KMS-11 (cell line): ENCODE measurements around the gene MBOAT1.

Experiments used
- H2AFZ ChIP-seq: fragments of 200-600 bp; sonication (generic); 2 replicates; pipeline ENCODE4 v1.6.1; 2016; ENCODE audit warnings: antibody characterized with exemption, mixed run types, low read depth
- H3K27ac ChIP-seq: fragments of 200-600 bp; sonication (generic); 2 replicates; pipeline ENCODE4 v1.6.1; 2016; ENCODE audit warnings: mild to moderate bottlenecking, mixed run types
- H3K27me3 ChIP-seq: fragments of 200-600 bp; sonication (generic); 2 replicates; pipeline ENCODE4 v1.6.1; 2017; ENCODE audit warnings: mild to moderate bottlenecking, low read depth, mixed run types, moderate library complexity; ENCODE audit not compliant: insufficient read depth
- H3K36me3 ChIP-seq: fragments of 200-600 bp; sonication (generic); 2 replicates; pipeline ENCODE4 v1.6.1; 2017; ENCODE audit warnings: mild to moderate bottlenecking, mixed run types; ENCODE audit not compliant: insufficient read depth
- H3K4me1 ChIP-seq: fragments of 200-600 bp; sonication (generic); 2 replicates; pipeline ENCODE4 v1.6.1; 2016; ENCODE audit warnings: mild to moderate bottlenecking, low read depth, mixed run types; ENCODE audit not compliant: poor library complexity, severe bottlenecking
- H3K4me2 ChIP-seq: fragments of 200-600 bp; sonication (generic); 2 replicates; pipeline ENCODE4 v1.7.0; 2016; ENCODE audit warnings: mild to moderate bottlenecking, mixed run types
- H3K4me3 ChIP-seq: fragments of 200-600 bp; sonication (generic); IDR thresholded peaks from 2 replicates; pipeline ENCODE4 v1.6.1; 2017; ENCODE audit warnings: low read depth, low read length, mixed read lengths; ENCODE audit not compliant: insufficient read depth
- H3K79me2 ChIP-seq: fragments of 200-600 bp; sonication (generic); 2 replicates; pipeline ENCODE4 v1.6.1; 2016; ENCODE audit warnings: low read depth, mixed run types; ENCODE audit not compliant: insufficient read depth
- H3K9ac ChIP-seq: fragments of 200-600 bp; sonication (generic); 2 replicates; pipeline ENCODE4 v1.6.1; 2016; ENCODE audit warnings: mild to moderate bottlenecking, mixed run types
- H4K20me1 ChIP-seq: fragments of 200-600 bp; sonication (generic); 2 replicates; pipeline ENCODE4 v1.6.1; 2016; ENCODE audit warnings: mild to moderate bottlenecking, mixed run types; ENCODE audit not compliant: insufficient read depth
- TF ChIP-seq, protein P1 (sequence below): fragments of 200-600 bp; sonication (generic); conservative IDR thresholded peaks from 2 replicates; pipeline ENCODE4 v1.6.1; 2017; ENCODE audit warnings: low read depth, mild to moderate bottlenecking, antibody characterized with exemption, low read length, moderate library complexity, mixed read lengths

MBOAT1 gene

GRCh38 chr6:20205722-20206161 lies 6.5 kb downstream of the MBOAT1 start:
- Histone ChIP-seq H3K4me1 (peaks cover 95% of the 10 kb centered on the region), H3K36me3 (no peaks in the 10 kb centered on the region), H3K4me3 (no peak overlapping the region), H3K27me3 (no peaks in the 10 kb centered on the region), H3K79me2 (peaks cover 85% of the 10 kb centered on the region), H2AFZ (no peak overlapping the region), H3K4me2 (peak overlapping the region; percentile 77), H3K27ac (peak overlapping the region; percentile 91), H4K20me1 (no peaks in the 10 kb centered on the region), H3K9ac (peak overlapping the region; percentile 28; the same call in 1 of the 2 replicates)
- TF ChIP-seq, protein P1, sequence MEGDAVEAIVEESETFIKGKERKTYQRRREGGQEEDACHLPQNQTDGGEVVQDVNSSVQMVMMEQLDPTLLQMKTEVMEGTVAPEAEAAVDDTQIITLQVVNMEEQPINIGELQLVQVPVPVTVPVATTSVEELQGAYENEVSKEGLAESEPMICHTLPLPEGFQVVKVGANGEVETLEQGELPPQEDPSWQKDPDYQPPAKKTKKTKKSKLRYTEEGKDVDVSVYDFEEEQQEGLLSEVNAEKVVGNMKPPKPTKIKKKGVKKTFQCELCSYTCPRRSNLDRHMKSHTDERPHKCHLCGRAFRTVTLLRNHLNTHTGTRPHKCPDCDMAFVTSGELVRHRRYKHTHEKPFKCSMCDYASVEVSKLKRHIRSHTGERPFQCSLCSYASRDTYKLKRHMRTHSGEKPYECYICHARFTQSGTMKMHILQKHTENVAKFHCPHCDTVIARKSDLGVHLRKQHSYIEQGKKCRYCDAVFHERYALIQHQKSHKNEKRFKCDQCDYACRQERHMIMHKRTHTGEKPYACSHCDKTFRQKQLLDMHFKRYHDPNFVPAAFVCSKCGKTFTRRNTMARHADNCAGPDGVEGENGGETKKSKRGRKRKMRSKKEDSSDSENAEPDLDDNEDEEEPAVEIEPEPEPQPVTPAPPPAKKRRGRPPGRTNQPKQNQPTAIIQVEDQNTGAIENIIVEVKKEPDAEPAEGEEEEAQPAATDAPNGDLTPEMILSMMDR = no peak

- Histone ChIP-seq H3K4me3 (no peak overlapping the region), H3K27ac (peak overlapping the region; percentile 91; the same call in 1 of the 2 replicates), H3K4me1 (peaks cover 95% of the 10 kb centered on the region), H2AFZ (no peak overlapping the region), H3K9ac (no peak overlapping the region), H3K36me3 (no peaks in the 10 kb centered on the region), H3K27me3 (no peaks in the 10 kb centered on the region), H3K79me2 (peaks cover 86% of the 10 kb centered on the region), H4K20me1 (no peaks in the 10 kb centered on the region), H3K4me2 (peak overlapping the region; percentile 62; the same call in 1 of the 2 replicates)
- TF ChIP-seq, protein P1 = no peak
Observed at GRCh38 chr6:20204512-20204894, 7.8 kb downstream of the MBOAT1 start.

DNA sequence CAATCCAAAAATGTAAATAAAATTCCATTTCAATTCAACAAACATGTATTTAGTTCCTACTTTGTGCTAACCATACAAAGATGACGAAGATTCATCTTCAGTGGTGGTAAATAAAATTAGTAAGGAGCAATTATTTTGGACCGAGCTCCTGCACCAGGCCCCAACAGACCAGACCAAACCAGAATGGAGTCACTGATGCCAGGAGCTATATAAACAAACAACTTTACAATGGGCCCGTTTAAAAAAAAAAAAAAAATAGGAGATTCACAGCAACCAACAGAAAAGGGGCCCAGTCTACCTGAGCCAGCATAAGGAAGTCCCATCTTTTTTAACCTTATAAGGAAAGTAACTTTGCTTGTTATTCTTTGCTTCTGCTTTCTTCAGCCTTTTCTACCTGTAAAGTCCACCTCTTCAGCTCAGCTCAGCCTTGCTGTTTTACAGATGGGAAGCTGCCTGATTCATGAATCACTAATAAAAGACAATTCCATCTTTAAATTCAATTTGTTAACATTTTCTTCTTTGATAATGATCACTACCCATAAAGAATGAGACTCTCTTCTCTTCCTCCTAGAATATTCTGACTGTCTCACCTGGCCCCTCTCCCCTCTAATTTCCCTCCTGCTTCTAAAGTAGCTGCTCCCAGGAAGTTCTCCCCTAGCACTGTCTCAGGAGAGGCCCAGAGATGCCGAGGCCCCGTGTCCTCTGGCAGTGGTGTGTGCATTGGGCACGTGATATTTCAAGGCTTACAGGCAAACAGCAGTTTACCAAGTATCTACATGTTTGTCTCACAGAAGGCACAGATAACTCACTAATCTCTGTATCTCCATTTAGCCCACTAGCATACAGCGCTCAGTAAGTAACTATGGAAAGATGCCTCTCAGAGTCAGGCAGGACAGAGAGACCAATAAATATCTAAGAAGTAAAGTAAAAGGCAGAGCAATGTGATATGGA lies 8.4 kb downstream of the MBOAT1 start:
- H3K4me1 ChIP-seq = peaks cover 95% of the 10 kb centered on the region
- H3K9ac ChIP-seq = no peak overlapping the region; the same call in 1 of the 2 replicates
- no peak overlapping the region for H2AFZ ChIP-seq

DNA sequence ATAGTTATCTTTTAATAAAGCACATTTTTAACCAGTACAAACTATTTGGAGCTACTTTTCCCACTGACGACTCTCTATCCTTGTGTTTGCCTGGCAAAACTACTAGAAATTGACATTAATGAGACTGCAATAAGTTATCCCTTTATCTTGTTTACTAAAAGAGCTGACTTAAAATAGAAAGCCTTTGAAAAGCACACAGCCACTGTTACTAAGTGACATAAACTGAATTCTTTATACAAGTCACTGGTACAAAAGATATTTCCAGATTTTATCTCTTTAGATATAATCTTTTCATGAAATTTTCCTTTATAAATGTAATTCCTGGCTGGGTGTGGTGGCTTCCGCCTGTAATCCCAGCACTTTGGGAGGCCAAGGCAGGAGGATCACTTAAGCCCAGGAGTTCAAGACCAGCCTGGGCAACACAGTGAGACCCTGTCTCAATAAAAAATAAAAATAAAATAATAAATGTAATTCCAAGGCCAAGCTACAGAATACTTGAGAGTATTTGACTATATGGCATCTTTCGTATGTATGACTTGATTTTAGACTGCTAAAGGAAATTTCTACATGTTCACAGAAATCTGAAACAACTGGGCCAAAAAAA lies 9.5 kb downstream of the MBOAT1 start:
- Histone ChIP-seq H4K20me1 (no peaks in the 10 kb centered on the region), H3K9ac (peak overlapping the region; percentile 58)

More for the DNA sequence above, 8.4 kb downstream of the MBOAT1 start:
- no peak overlapping the region for H3K4me3 ChIP-seq
- peak overlapping the region; percentile 62 for H3K4me2 ChIP-seq
- H3K36me3 ChIP-seq = no peaks in the 10 kb centered on the region
- no peaks in the 10 kb centered on the region for H4K20me1 ChIP-seq
- peaks cover 86% of the 10 kb centered on the region for H3K79me2 ChIP-seq
- no peaks in the 10 kb centered on the region for H3K27me3 ChIP-seq
- TF ChIP-seq, protein P1 = no peak
- H3K27ac ChIP-seq = peak overlapping the region; percentile 91

More for the DNA sequence above, 9.5 kb downstream of the MBOAT1 start:
- H3K4me3 ChIP-seq = no peak overlapping the region
- no peaks in the 10 kb centered on the region for H3K36me3 ChIP-seq
- H3K79me2 ChIP-seq = peaks cover 84% of the 10 kb centered on the region
- peaks cover 98% of the 10 kb centered on the region for H3K4me1 ChIP-seq
- no peak overlapping the region for H2AFZ ChIP-seq
- peak overlapping the region; percentile 91 for H3K27ac ChIP-seq
- TF ChIP-seq, protein P1 = no peak
- H3K27me3 ChIP-seq = no peaks in the 10 kb centered on the region
- H3K4me2 ChIP-seq = peak overlapping the region; percentile 62
